B cell (primary cell): ENCODE data around the gene ZMYND15. TPM values are rescaled to one million over a fixed set of nuclear protein-coding genes. Genes with fewer than 3 reads are reported as not detected.

Experiments
- ATAC-seq: fragments of 200-7000 bp; cut with Tn5 transposase; one replicate; pipeline ENCODE4 v1.10.0; 2021; ENCODE audit warnings: low read depth, mild to moderate bottlenecking, moderate number of reproducible peaks, moderate library complexity
- CTCF ChIA-PET: fragments of 350-600 bp; sonication (Branson Sonifier 250); formaldehyde crosslinking; loops from one replicate; lab custom pipeline; 2021; ENCODE audit warnings: antibody characterized with exemption, inconsistent platforms; lab: Charles Lee
- POLR2A ChIA-PET: fragments of 350-600 bp; sonication (Branson Sonifier 250); formaldehyde crosslinking; loops from one replicate; lab custom pipeline; 2021; ENCODE audit warnings: antibody characterized with exemption; lab: Charles Lee
- DNase-seq: peaks from one replicate; pipeline ENCODE4 v3.0.0; 2013
- H2AFZ ChIP-seq: 2 replicates; pipeline ENCODE4 v1.6.1; 2012; ENCODE audit warnings: mild to moderate bottlenecking, low read depth, low read length; ENCODE audit not compliant: insufficient read depth, poor library complexity, severe bottlenecking
- H3K27ac ChIP-seq, 2 donors: 1 replicate in 1 of 2; 2 replicates in 1 of 2; pipeline ENCODE4 v1.5.1; 2012 to 2013; ENCODE audit warnings: low read length in 2 of 2, mild to moderate bottlenecking in 2 of 2, moderate library complexity in 1 of 2
- H3K27me3 ChIP-seq, 4 experiments: fragments of 200-600 bp in 1 of 4; sonication (generic) in 1 of 4; replicated peaks in 1 of 4; 1 replicate in 2 of 4; 2 replicates in 2 of 4; pipeline versions ENCODE4 v1.6.1 to v1.7.0; 2013 to 2016; ENCODE audit warnings: low read length in 3 of 4, mild to moderate bottlenecking in 2 of 4, mixed read lengths in 1 of 4, moderate library complexity in 1 of 4; ENCODE audit not compliant: insufficient read depth in 4 of 4, control insufficient read depth in 3 of 4; ENCODE audit errors: control extremely low read depth in 1 of 4
- H3K36me3 ChIP-seq, 2 experiments: replicated peaks in 1 of 2; 1 replicate in 1 of 2; 2 replicates in 1 of 2; pipeline versions ENCODE4 v1.6.1 to v1.7.1; 2013; ENCODE audit warnings: low read length in 1 of 2; ENCODE audit not compliant: insufficient read depth in 2 of 2, control insufficient read depth in 1 of 2; ENCODE audit errors: control extremely low read depth in 1 of 2, extremely low read depth in 1 of 2
- H3K4me1 ChIP-seq, 2 donors: fragments of 200-600 bp in 1 of 2; sonication (generic) in 1 of 2; 1 replicate in 1 of 2; 2 replicates in 1 of 2; pipeline versions ENCODE4 v1.5.1 to v1.6.1; 2013 to 2017; ENCODE audit warnings: low read length in 2 of 2; ENCODE audit not compliant: control insufficient read depth in 2 of 2, insufficient read depth in 2 of 2
- H3K4me2 ChIP-seq: replicated peaks from 2 replicates; pipeline ENCODE3; 2012; ENCODE audit warnings: mild to moderate bottlenecking, low read depth, low read length; ENCODE audit not compliant: poor library complexity, severe bottlenecking
- H3K4me3 ChIP-seq, 5 experiments: fragments of 200-600 bp in 1 of 5; sonication (generic) in 1 of 5; 1 replicate in 3 of 5; 2 replicates in 2 of 5; pipeline versions ENCODE4 v1.5.1 to v1.7.0; 2011 to 2016; ENCODE audit warnings: low read length in 4 of 5, mild to moderate bottlenecking in 4 of 5, low read depth in 2 of 5, control low read depth in 1 of 5, moderate library complexity in 1 of 5; ENCODE audit not compliant: insufficient read depth in 1 of 5; ENCODE audit errors: control extremely low read depth in 1 of 5, extremely low read depth in 1 of 5
- H3K79me2 ChIP-seq: fragments of 200-600 bp; sonication (generic); one replicate; pipeline ENCODE4 v1.6.0; 2016; ENCODE audit warnings: low read length; ENCODE audit not compliant: control insufficient read depth, insufficient read depth
- H3K9ac ChIP-seq: fragments of 200-600 bp; sonication (generic); 2 replicates; pipeline ENCODE4 v1.6.1; 2017; ENCODE audit warnings: mild to moderate bottlenecking, low read length, moderate library complexity
- H3K9me3 ChIP-seq, 3 donors: one replicate each; pipeline versions ENCODE4 v1.6.1 to v1.7.1; 2013; ENCODE audit warnings: low read length in 2 of 3; ENCODE audit not compliant: control insufficient read depth in 2 of 3, insufficient read depth in 1 of 3; ENCODE audit errors: control extremely low read depth in 1 of 3
- H4K20me1 ChIP-seq: 2 replicates; pipeline ENCODE4 v1.6.0; 2012; ENCODE audit warnings: mild to moderate bottlenecking, low read length; ENCODE audit not compliant: insufficient read depth, control insufficient read depth, poor library complexity, severe bottlenecking
- H3K27ac Mint-ChIP-seq: one replicate; pipeline ENCODE4 v1.8.0; 2021; ENCODE audit warnings: mixed read lengths
- H3K27me3 Mint-ChIP-seq: one replicate; pipeline ENCODE4 v1.8.0; 2021; ENCODE audit warnings: mixed read lengths
- H3K4me1 Mint-ChIP-seq: one replicate; pipeline ENCODE4 v1.8.0; 2021; ENCODE audit warnings: mixed read lengths
- H3K4me3 Mint-ChIP-seq: one replicate; pipeline ENCODE4 v1.8.0; 2021; ENCODE audit warnings: mixed read lengths
- H3K9me3 Mint-ChIP-seq: one replicate; pipeline ENCODE4 v1.8.0; 2022; ENCODE audit warnings: mixed read lengths; ENCODE audit not compliant: insufficient read depth
- CTCF ChIP-seq: fragments of 200-600 bp; IDR thresholded peaks from one replicate; pipeline ENCODE4 v1.8.0; 2022; ENCODE audit warnings: antibody characterized with exemption, mild to moderate bottlenecking
- EZH2 ChIP-seq: IDR thresholded peaks from 2 replicates; pipeline ENCODE4 v1.6.1; 2012; ENCODE audit warnings: borderline replicate concordance, low read depth, mild to moderate bottlenecking, moderate library complexity, low read length; ENCODE audit not compliant: insufficient read depth, poor library complexity, severe bottlenecking
- whole genome bisulfite sequencing: methylation state at CpG from one replicate; pipeline ENCODE4 v1.1.5; 2013; ENCODE audit warnings: missing lambda C conversion rate; ENCODE audit not compliant: insufficient coverage; 5-methylcytosine and 5-hydroxymethylcytosine counted together
- intact Hi-C: fragments of 100-400 bp; cut with micrococcal nuclease; formaldehyde crosslinking; loops from one replicate; pipeline ENCODE4 v1.10.0; 2022
- polyA plus RNA-seq: library from polyadenylated mRNA; depleted of rRNA; stranded (reverse); fragments of >200 nt; gene quantifications from 2 replicates; pipeline ENCODE4 v1.2.3, GENCODE V29; 2012
- total RNA-seq, 2 donors: library from RNA; stranded (reverse); fragments of 120-200 nt in 1 of 2; gene quantifications; 1 replicate in 1 of 2; 2 replicates in 1 of 2; pipeline versions ENCODE4 v1.2.3 to v1.2.4, GENCODE V29; 2013 to 2022

Gene ZMYND15
- total and polyA plus RNA-seq, 2 donors (not counting 1 experiment from before 2014, with no cell fraction given) = 0.72 to 2.5 TPM

- peak overlapping the region; percentile 75 for H3K27ac Mint-ChIP-seq
- WGBS = 78% methylated on average over 16 of the region's 20 CpGs
- Histone ChIP-seq H2AFZ (no peak overlapping the region), H3K79me2 (no peaks in the 10 kb centered on the region), H3K4me3 (no peak overlapping the region), H3K4me1 (peaks cover 6 to 14% of the 10 kb centered on the region in 2 donors), H4K20me1 (no peaks in the 10 kb centered on the region), H3K36me3 (peaks cover 0 to 45% of the 10 kb centered on the region in 2 experiments), H3K9me3 (no peaks in the 10 kb centered on the region), H3K27me3 (no peaks in the 10 kb centered on the region), H3K4me2 (no peak overlapping the region), H3K27ac (peak overlapping the region in 1 of 2 donors; percentile 2), H3K9ac (no peak overlapping the region)
- H3K4me1 Mint-ChIP-seq = peaks cover 11% of the 10 kb centered on the region
- H3K27me3 Mint-ChIP-seq = no peaks in the 10 kb centered on the region
- ATAC-seq (peak; percentile 73), DNase-seq (peak; percentile 59)
- no peak overlapping the region for H3K4me3 Mint-ChIP-seq
- TF ChIP-seq CTCF (no peak), EZH2 (no peak)
- no peaks in the 10 kb centered on the region for H3K9me3 Mint-ChIP-seq
- intact Hi-C loops = no loop called here
- ChIA-PET POLR2A (interaction anchor here (0.6 to 0.7 kb wide), 2 partner anchors 369 to 1928 kb away, joined by 3 to 6 read pairs; no protein-coding TSS in a partner anchor), CTCF (interaction anchor here (0.9 to 1.9 kb wide), 2 partner anchors 12 to 160 kb away, joined by 3 to 7 read pairs; partner anchors contain the start of gene ARRB2)
Measured at GRCh38 chr17:4721203-4722135, 18.2 kb upstream of the ZMYND15 start.
